WTC11 (cell line): ENCODE results near the gene NCAPD2. TPM values are rescaled to one million over a fixed set of nuclear protein-coding genes. Genes with fewer than 3 reads are reported as not detected.

Experiments
- ATAC-seq: fragments of 200-7000 bp; cut with Tn5 transposase; 2 replicates; pipeline ENCODE4 v1.10.0; 2021; ENCODE audit warnings: mild to moderate bottlenecking, moderate library complexity
- CTCF ChIA-PET: fragments of 300-600 bp; sonication (Branson Sonifier 250); formaldehyde crosslinking; loops from one replicate; lab custom pipeline; 2021; ENCODE audit warnings: antibody characterized with exemption; lab: Charles Lee
- POLR2A ChIA-PET: fragments of 350-600 bp; sonication (Branson Sonifier 250); formaldehyde crosslinking; loops from one replicate; lab custom pipeline; 2021; ENCODE audit warnings: antibody characterized with exemption; lab: Charles Lee
- DNase-seq: peaks from one replicate; pipeline ENCODE4 v3.0.0; 2021; ENCODE audit warnings: low spot score
- H3K27ac Mint-ChIP-seq: 2 replicates; pipeline ENCODE4 v1.8.0; 2021; ENCODE audit warnings: mixed read lengths
- H3K27me3 Mint-ChIP-seq: 2 replicates; pipeline ENCODE4 v1.8.0; 2021; ENCODE audit warnings: low read depth, mild to moderate bottlenecking, moderate library complexity, mixed read lengths
- H3K36me3 Mint-ChIP-seq: 2 replicates; pipeline ENCODE4 v1.8.0; 2021; ENCODE audit warnings: mixed read lengths
- H3K4me1 Mint-ChIP-seq: 2 replicates; pipeline ENCODE4 v1.8.0; 2022; ENCODE audit warnings: mixed read lengths
- H3K4me3 Mint-ChIP-seq: 2 replicates; pipeline ENCODE4 v1.8.0; 2021; ENCODE audit warnings: mild to moderate bottlenecking, moderate library complexity, mixed read lengths
- H3K9me3 Mint-ChIP-seq: 2 replicates; pipeline ENCODE4 v1.8.0; 2021; ENCODE audit warnings: mixed read lengths
- ATF1 ChIP-seq: sonication (generic); formaldehyde crosslinking; IDR thresholded peaks from 2 replicates; pipeline ENCODE4 v1.8.1; 2023; ENCODE audit warnings: mild to moderate bottlenecking, moderate library complexity, missing genetic modification reagents
- CREM ChIP-seq: sonication (generic); formaldehyde crosslinking; IDR thresholded peaks from 2 replicates; pipeline ENCODE4 v1.8.1; 2022; ENCODE audit warnings: mild to moderate bottlenecking, missing genetic modification reagents, moderate library complexity
- CTCF ChIP-seq: fragments of 200-600 bp; IDR thresholded peaks from 2 replicates; pipeline ENCODE4 v1.8.0; 2022; ENCODE audit warnings: antibody characterized with exemption
- JAZF1 ChIP-seq: fragments of 250-450 bp; sonication (Bioruptor Pico); IDR thresholded peaks from 2 replicates; pipeline ENCODE4 v1.9.0; 2021; ENCODE audit warnings: moderate library complexity, mild to moderate bottlenecking, inconsistent platforms
- JUN ChIP-seq: sonication (generic); formaldehyde crosslinking; IDR thresholded peaks from 2 replicates; pipeline ENCODE4 v1.8.0; 2023; ENCODE audit warnings: mild to moderate bottlenecking, missing genetic modification reagents
- MAX ChIP-seq: sonication (generic); formaldehyde crosslinking; IDR thresholded peaks from 2 replicates; pipeline ENCODE4 v1.8.0; 2022; ENCODE audit warnings: mild to moderate bottlenecking, missing genetic modification reagents
- MYBL2 ChIP-seq: sonication (generic); formaldehyde crosslinking; IDR thresholded peaks from 2 replicates; pipeline ENCODE4 v1.8.1; 2023; ENCODE audit warnings: mild to moderate bottlenecking, moderate library complexity, missing genetic modification reagents
- NFE2L1 ChIP-seq: sonication (generic); formaldehyde crosslinking; IDR thresholded peaks from 2 replicates; pipeline ENCODE4 v1.8.1; 2023; ENCODE audit warnings: missing genetic modification reagents
- NR3C1 ChIP-seq: sonication (generic); formaldehyde crosslinking; conservative IDR thresholded peaks from 2 replicates; pipeline ENCODE4 v1.8.1; 2023; ENCODE audit warnings: low read depth, mild to moderate bottlenecking, missing genetic modification reagents
- OVOL2 ChIP-seq: fragments of 250-450 bp; sonication (Bioruptor Pico); IDR thresholded peaks from 2 replicates; pipeline ENCODE4 v1.9.0; 2021; ENCODE audit warnings: mild to moderate bottlenecking, borderline replicate concordance
- USF2 ChIP-seq: sonication (generic); formaldehyde crosslinking; IDR thresholded peaks from 2 replicates; pipeline ENCODE4 v1.8.1; 2023; ENCODE audit warnings: mild to moderate bottlenecking, missing genetic modification reagents, moderate library complexity
- ZBTB43 ChIP-seq: sonication (generic); formaldehyde crosslinking; IDR thresholded peaks from 2 replicates; pipeline ENCODE4 v1.8.1; 2023; ENCODE audit warnings: mild to moderate bottlenecking, missing genetic modification reagents
- ZNF121 ChIP-seq: sonication (generic); formaldehyde crosslinking; IDR thresholded peaks from 2 replicates; pipeline ENCODE4 v1.8.0; 2023; ENCODE audit warnings: missing genetic modification reagents
- ZNF396 ChIP-seq: fragments of 250-450 bp; sonication (Bioruptor Pico); IDR thresholded peaks from 2 replicates; pipeline ENCODE4 v1.8.0; 2021; ENCODE audit warnings: mild to moderate bottlenecking, moderate library complexity, borderline replicate concordance
- total RNA-seq: library from RNA; stranded (reverse); gene quantifications from 3 replicates; pipeline ENCODE4 v1.2.3, GENCODE V29; 2021
- TF ChIP-seq, protein P1 (sequence below): sonication (generic); formaldehyde crosslinking; IDR thresholded peaks from 2 replicates; pipeline ENCODE4 v1.8.1; 2022; ENCODE audit warnings: low read depth, missing genetic modification reagents, borderline replicate concordance
- TF ChIP-seq, protein P2 (sequence below): sonication (generic); formaldehyde crosslinking; IDR thresholded peaks from 2 replicates; pipeline ENCODE4 v1.8.0; 2023; ENCODE audit warnings: missing genetic modification reagents
- TF ChIP-seq, protein P3 (sequence below): fragments of 250-450 bp; sonication (Bioruptor Pico); conservative IDR thresholded peaks from 2 replicates; pipeline ENCODE4 v1.9.0; 2021; ENCODE audit warnings: mild to moderate bottlenecking

NCAPD2 gene
- total RNA-seq, 1 experiment from 2014 or later: 141 TPM

DNA sequence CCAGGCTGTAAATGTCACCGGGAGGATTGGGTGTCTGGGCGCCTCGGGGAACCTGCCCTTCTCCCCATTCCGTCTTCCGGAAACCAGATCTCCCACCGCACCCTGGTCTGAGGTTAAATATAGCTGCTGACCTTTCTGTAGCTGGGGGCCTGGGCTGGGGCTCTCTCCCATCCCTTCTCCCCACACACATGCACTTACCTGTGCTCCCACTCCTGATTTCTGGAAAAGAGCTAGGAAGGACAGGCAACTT lies 41.7 kb downstream of the NCAPD2 start:
- Mint-ChIP-seq H3K27me3 (no peaks in the 10 kb centered on the region), H3K9me3 (no peaks in the 10 kb centered on the region), H3K4me3 (peak overlapping the region; percentile 87), H3K4me1 (peaks cover 53% of the 10 kb centered on the region), H3K36me3 (peaks cover 51% of the 10 kb centered on the region), H3K27ac (peak overlapping the region; percentile 94)
- ChIA-PET POLR2A (interaction anchor here (0.6 to 1.9 kb wide), 4 partner anchors 32 to 231 kb away, joined by 3 to 5 read pairs (median 3); partner anchors contain the start of genes NOP2, PTMS and VAMP1), CTCF (interaction anchor here (7.1 kb wide), 1 partner anchor 18 kb away, joined by 195 read pairs; the partner anchor contains the start of gene IFFO1)
- ATAC-seq: no peak
- DNase-seq: no peak
- TF ChIP-seq NR3C1 (CRISPR knock-in tag) (no peak), ZNF121 (CRISPR knock-in tag) (no peak), CREM (CRISPR knock-in tag) (no peak), CTCF (no peak), OVOL2 (CRISPR knock-in tag) (no peak), MAX (no peak), ZNF396 (CRISPR knock-in tag) (no peak), JUN (CRISPR knock-in tag) (no peak), JAZF1 (no peak), USF2 (CRISPR knock-in tag) (no peak), NFE2L1 (CRISPR knock-in tag) (no peak), ZBTB43 (CRISPR knock-in tag) (no peak), MYBL2 (CRISPR knock-in tag) (no peak), ATF1 (CRISPR knock-in tag) (no peak)
- TF ChIP-seq, protein P1, sequence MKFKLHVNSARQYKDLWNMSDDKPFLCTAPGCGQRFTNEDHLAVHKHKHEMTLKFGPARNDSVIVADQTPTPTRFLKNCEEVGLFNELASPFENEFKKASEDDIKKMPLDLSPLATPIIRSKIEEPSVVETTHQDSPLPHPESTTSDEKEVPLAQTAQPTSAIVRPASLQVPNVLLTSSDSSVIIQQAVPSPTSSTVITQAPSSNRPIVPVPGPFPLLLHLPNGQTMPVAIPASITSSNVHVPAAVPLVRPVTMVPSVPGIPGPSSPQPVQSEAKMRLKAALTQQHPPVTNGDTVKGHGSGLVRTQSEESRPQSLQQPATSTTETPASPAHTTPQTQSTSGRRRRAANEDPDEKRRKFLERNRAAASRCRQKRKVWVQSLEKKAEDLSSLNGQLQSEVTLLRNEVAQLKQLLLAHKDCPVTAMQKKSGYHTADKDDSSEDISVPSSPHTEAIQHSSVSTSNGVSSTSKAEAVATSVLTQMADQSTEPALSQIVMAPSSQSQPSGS (CRISPR knock-in tag): no peak
- TF ChIP-seq, protein P2, sequence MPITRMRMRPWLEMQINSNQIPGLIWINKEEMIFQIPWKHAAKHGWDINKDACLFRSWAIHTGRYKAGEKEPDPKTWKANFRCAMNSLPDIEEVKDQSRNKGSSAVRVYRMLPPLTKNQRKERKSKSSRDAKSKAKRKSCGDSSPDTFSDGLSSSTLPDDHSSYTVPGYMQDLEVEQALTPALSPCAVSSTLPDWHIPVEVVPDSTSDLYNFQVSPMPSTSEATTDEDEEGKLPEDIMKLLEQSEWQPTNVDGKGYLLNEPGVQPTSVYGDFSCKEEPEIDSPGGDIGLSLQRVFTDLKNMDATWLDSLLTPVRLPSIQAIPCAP (CRISPR knock-in tag): no peak
- TF ChIP-seq, protein P3, sequence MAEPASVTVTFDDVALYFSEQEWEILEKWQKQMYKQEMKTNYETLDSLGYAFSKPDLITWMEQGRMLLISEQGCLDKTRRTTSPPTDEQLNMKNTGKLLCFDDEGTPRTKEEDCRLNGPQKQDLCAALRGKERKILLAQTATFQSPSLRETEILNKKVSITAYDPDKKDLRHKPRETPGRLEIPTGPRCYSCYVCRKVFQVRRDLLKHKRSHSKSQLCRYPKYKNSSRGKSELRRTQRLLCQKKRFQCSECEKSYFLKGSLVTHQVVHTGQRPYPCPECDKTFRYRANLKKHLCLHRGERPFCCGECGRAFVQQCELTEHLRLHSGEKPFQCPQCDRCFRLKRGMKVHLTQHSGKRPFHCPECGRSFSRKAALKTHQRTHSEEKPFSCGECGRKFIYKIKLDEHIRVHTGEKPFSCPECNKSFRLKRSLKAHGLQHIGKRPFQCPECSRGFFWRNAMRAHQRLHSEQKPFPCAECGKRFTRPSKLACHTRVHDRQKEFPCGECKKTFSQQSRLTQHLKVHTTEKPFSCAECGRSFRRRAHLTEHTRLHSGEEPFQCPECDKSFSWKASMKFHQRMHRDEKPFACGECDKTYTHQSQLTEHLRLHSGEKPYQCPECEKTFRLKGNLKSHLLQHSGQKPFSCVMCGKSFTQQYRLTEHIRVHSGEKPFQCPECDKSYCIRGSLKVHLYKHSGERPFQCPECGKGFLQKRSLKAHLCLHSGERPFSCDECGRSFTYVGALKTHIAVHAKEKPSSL (CRISPR knock-in tag): no peak
- TF ChIP-seq, all 79 proteins: peak for 0
